Neural progenitor cell (in vitro differentiated cells): ENCODE data around the gene USP32. TPM values are rescaled to one million over a fixed set of nuclear protein-coding genes. Genes with fewer than 3 reads are reported as not detected.

Experiments
- DNase-seq: peaks from one replicate; pipeline ENCODE4 v3.0.0-alpha.2; 2016; ENCODE audit warnings: low spot score
- H2AFZ ChIP-seq: fragments of 200-600 bp; sonication (generic); replicated peaks from 2 replicates; pipeline ENCODE4 v1.6.1; 2016; ENCODE audit warnings: antibody characterized with exemption
- H3F3A ChIP-seq: fragments of 200-600 bp; sonication (generic); 2 replicates; pipeline ENCODE4 v1.6.1; 2016; ENCODE audit warnings: antibody characterized with exemption, low read depth
- H3K27ac ChIP-seq: fragments of 200-600 bp; sonication (generic); 2 replicates; pipeline ENCODE4 v1.5.1; 2016; ENCODE audit warnings: mild to moderate bottlenecking
- H3K27me3 ChIP-seq: fragments of 200-600 bp; sonication (generic); 2 replicates; pipeline ENCODE4 v1.6.1; 2016; ENCODE audit warnings: mild to moderate bottlenecking, moderate library complexity
- H3K36me3 ChIP-seq: fragments of 200-600 bp; sonication (generic); 2 replicates; pipeline ENCODE4 v1.5.1; 2016
- H3K4me1 ChIP-seq: fragments of 200-600 bp; sonication (generic); 2 replicates; pipeline ENCODE4 v1.6.1; 2016; ENCODE audit warnings: mixed run types
- H3K4me2 ChIP-seq: fragments of 200-600 bp; sonication (generic); 2 replicates; pipeline ENCODE4 v1.6.1; 2016
- H3K4me3 ChIP-seq: fragments of 200-600 bp; sonication (generic); 2 replicates; pipeline ENCODE4 v1.5.1; 2016
- H3K79me2 ChIP-seq: fragments of 200-600 bp; sonication (generic); 2 replicates; pipeline ENCODE4 v1.6.1; 2016; ENCODE audit warnings: low read depth
- H3K9ac ChIP-seq: fragments of 200-600 bp; sonication (generic); 2 replicates; pipeline ENCODE4 v1.6.1; 2016
- H3K9me3 ChIP-seq: fragments of 200-600 bp; sonication (generic); 2 replicates; pipeline ENCODE4 v1.5.1; 2016; ENCODE audit warnings: low read depth
- H4K20me1 ChIP-seq: fragments of 200-600 bp; sonication (generic); 2 replicates; pipeline ENCODE4 v1.6.1; 2016; ENCODE audit warnings: low read depth
- H3K27ac Mint-ChIP-seq: 3 replicates; pipeline ENCODE4 v1.8.0; 2021; ENCODE audit warnings: mixed read lengths
- H3K27me3 Mint-ChIP-seq: 2 replicates; pipeline ENCODE4 v1.8.0; 2022; ENCODE audit warnings: low read depth, mild to moderate bottlenecking, inconsistent platforms, moderate library complexity, mixed read lengths; ENCODE audit not compliant: insufficient read depth
- H3K36me3 Mint-ChIP-seq: 3 replicates; pipeline ENCODE4 v1.8.0; 2021; ENCODE audit warnings: mixed read lengths
- H3K4me1 Mint-ChIP-seq: 3 replicates; pipeline ENCODE4 v1.8.0; 2021; ENCODE audit warnings: mixed read lengths
- H3K4me3 Mint-ChIP-seq: 3 replicates; pipeline ENCODE4 v1.8.0; 2021; ENCODE audit warnings: mild to moderate bottlenecking, moderate library complexity, mixed read lengths
- H3K9me3 Mint-ChIP-seq: 3 replicates; pipeline ENCODE4 v1.8.0; 2020; ENCODE audit warnings: mixed read lengths
- CTCF ChIP-seq: fragments of 200-600 bp; sonication (generic); IDR thresholded peaks from 2 replicates; pipeline ENCODE4 v1.5.1; 2017; ENCODE audit warnings: antibody characterized with exemption, mild to moderate bottlenecking
- EZH2 ChIP-seq: fragments of 200-600 bp; sonication (generic); IDR thresholded peaks from 2 replicates; pipeline ENCODE4 v1.6.1; 2017; ENCODE audit warnings: antibody characterized with exemption, mild to moderate bottlenecking, moderate library complexity
- EZH2phosphoT487 ChIP-seq: fragments of 200-600 bp; sonication (generic); IDR thresholded peaks from 2 replicates; pipeline ENCODE4 v1.6.1; 2017; ENCODE audit warnings: antibody characterized with exemption
- total RNA-seq: library from RNA; depleted of rRNA; stranded (reverse); fragments of >200 nt; gene quantifications from 2 replicates; pipeline ENCODE4 v1.2.3, GENCODE V29; 2015; ENCODE audit warnings: low replicate concordance

Gene USP32
- total RNA-seq, 1 donor from 2014 or later, result 45.0 TPM

GRCh38 chr17:60153606-60154390 lies 238.1 kb downstream of the USP32 start:
- Histone ChIP-seq H3K27me3 (peaks cover 29% of the 10 kb centered on the region), H3F3A (peaks cover 25% of the 10 kb centered on the region), H3K9ac (no peak overlapping the region), H3K79me2 (no peaks in the 10 kb centered on the region), H3K9me3 (no peaks in the 10 kb centered on the region), H3K4me3 (no peak overlapping the region), H4K20me1 (peaks cover 5% of the 10 kb centered on the region), H2AFZ (no peak overlapping the region), H3K27ac (no peak overlapping the region), H3K36me3 (no peaks in the 10 kb centered on the region), H3K4me1 (peaks cover 40% of the 10 kb centered on the region), H3K4me2 (no peak overlapping the region)
- Mint-ChIP-seq H3K27me3 (peaks cover 38% of the 10 kb centered on the region), H3K27ac (peak overlapping the region; percentile 48), H3K4me1 (peaks cover 28% of the 10 kb centered on the region), H3K4me3 (no peak overlapping the region), H3K36me3 (no peaks in the 10 kb centered on the region), H3K9me3 (no peaks in the 10 kb centered on the region)
- TF ChIP-seq EZH2, result no peak
- TF ChIP-seq EZH2phosphoT487, result no peak
- no peak for TF ChIP-seq CTCF
- DNase-seq, result no peak

- no peaks in the 10 kb centered on the region for H3K9me3 Mint-ChIP-seq
- H3K27me3 ChIP-seq, result peaks cover 29% of the 10 kb centered on the region
- H3K36me3 Mint-ChIP-seq, result no peaks in the 10 kb centered on the region
- no peak overlapping the region for H2AFZ ChIP-seq
- no peak for DNase-seq
- H3K79me2 ChIP-seq, result no peaks in the 10 kb centered on the region
- no peaks in the 10 kb centered on the region for H3K36me3 ChIP-seq
- peaks cover 5% of the 10 kb centered on the region for H4K20me1 ChIP-seq
- no peaks in the 10 kb centered on the region for H3K9me3 ChIP-seq
- no peak overlapping the region for H3K27ac ChIP-seq
- peaks cover 49% of the 10 kb centered on the region for H3K4me1 ChIP-seq
- TF ChIP-seq EZH2phosphoT487, result no peak
- no peak for TF ChIP-seq CTCF
- no peak for TF ChIP-seq EZH2
- H3K4me1 Mint-ChIP-seq, result peaks cover 35% of the 10 kb centered on the region
- peak overlapping the region; percentile 85 for H3K4me2 ChIP-seq
- H3K4me3 Mint-ChIP-seq, result peak overlapping the region; percentile 15
- peaks cover 40% of the 10 kb centered on the region for H3F3A ChIP-seq
- H3K27ac Mint-ChIP-seq, result peak overlapping the region; percentile 29
- H3K27me3 Mint-ChIP-seq, result peaks cover 40% of the 10 kb centered on the region
- H3K4me3 ChIP-seq, result no peak overlapping the region
- no peak overlapping the region for H3K9ac ChIP-seq
These were observed 240.6 kb downstream of the USP32 start for GRCh38 chr17:60151355-60151754.

GRCh38 chr17:60149691-60150582 lies 242.0 kb downstream of the USP32 start, which contains the start of gene CA4:
TSS of gene CA4 (plus strand) at chr17:60149973. CDS start at chr17:60150035, 62 bp downstream.
- Histone ChIP-seq H3K36me3 (no peaks in the 10 kb centered on the region), H3K9ac (no peak within 1 kb of the TSS), H3K27me3 (peaks cover 29% of the 10 kb centered on the region), H3K4me3 (peak within 1 kb of the TSS; percentile 58), H2AFZ (peak within 1 kb of the TSS; percentile 89), H3K27ac (no peak within 1 kb of the TSS), H3F3A (peaks cover 54% of the 10 kb centered on the region), H4K20me1 (peaks cover 5% of the 10 kb centered on the region), H3K4me1 (peaks cover 55% of the 10 kb centered on the region), H3K9me3 (no peaks in the 10 kb centered on the region), H3K4me2 (peak within 1 kb of the TSS; percentile 85), H3K79me2 (no peaks in the 10 kb centered on the region)
- Mint-ChIP-seq H3K4me3 (peak within 1 kb of the TSS; percentile 79), H3K27ac (peak within 1 kb of the TSS; percentile 46), H3K9me3 (no peaks in the 10 kb centered on the region), H3K4me1 (peaks cover 41% of the 10 kb centered on the region), H3K27me3 (peaks cover 42% of the 10 kb centered on the region), H3K36me3 (no peaks in the 10 kb centered on the region)
- peak; percentile 71 for TF ChIP-seq EZH2phosphoT487
- TF ChIP-seq CTCF, result no peak
- peak; percentile 76 for TF ChIP-seq EZH2
- DNase-seq, result peak; percentile 73
